Cortex of kidney (tissue), 1 donor: Measurements from ENCODE around the gene EEF1A2.

Experiments
- DNase-seq: peaks from one replicate; lab custom pipeline; 2025; lab: John Stamatoyannopoulos, UW

Gene EEF1A2

GRCh38 chr20:63498960-63499337, at the start of gene EEF1A2:
EEF1A2 (minus strand) TSS chr20:63499083; CDS start chr20:63497763, 1,320 bp downstream.
- no peak for DNase-seq

- no peak for DNase-seq
Observed at GRCh38 chr20:63548542-63548941, 49.7 kb upstream of the EEF1A2 start.

GRCh38 chr20:63547725-63548480, 49.0 kb upstream of the EEF1A2 start, which contains the start of gene SRMS:
SRMS (minus strand) TSS chr20:63547749; CDS start chr20:63547463, 286 bp downstream.
- DNase-seq = no peak

GRCh38 chr20:63546956-63547724, 48.3 kb upstream of the EEF1A2 start:
- no peak for DNase-seq

GRCh38 chr20:63546256-63546955, 47.5 kb upstream of the EEF1A2 start:
- DNase-seq = no peak

- DNase-seq = no peak
Observed at GRCh38 chr20:63545814-63546213, 46.9 kb upstream of the EEF1A2 start.

GRCh38 chr20:63544958-63545516, 46.2 kb upstream of the EEF1A2 start:
- no peak for DNase-seq

GRCh38 chr20:63544241-63544957, 45.5 kb upstream of the EEF1A2 start:
- DNase-seq = no peak

GRCh38 chr20:63543733-63544132, 44.9 kb upstream of the EEF1A2 start:
- DNase-seq = no peak

- DNase-seq = no peak
Observed at GRCh38 chr20:63543131-63543530, 44.2 kb upstream of the EEF1A2 start.

- DNase-seq = no peak
Observed at GRCh38 chr20:63542696-63543095, 43.8 kb upstream of the EEF1A2 start.

- no peak for DNase-seq
Observed at GRCh38 chr20:63542031-63542559, 43.2 kb upstream of the EEF1A2 start.

- DNase-seq = no peak
Observed at GRCh38 chr20:63541371-63541770, 42.5 kb upstream of the EEF1A2 start.

GRCh38 chr20:63540417-63541186, 41.7 kb upstream of the EEF1A2 start:
- DNase-seq = no peak

GRCh38 chr20:63539441-63540370, 40.8 kb upstream of the EEF1A2 start:
- no peak for DNase-seq

- DNase-seq = no peak
Observed at GRCh38 chr20:63539092-63539430, 40.2 kb upstream of the EEF1A2 start.

- DNase-seq = no peak
Observed at GRCh38 chr20:63538204-63539091, 39.6 kb upstream of the EEF1A2 start.

GRCh38 chr20:63537525-63538203, 38.8 kb upstream of the EEF1A2 start:
- no peak for DNase-seq
